Measurements from ENCODE around the gene STEAP1.

DNA sequence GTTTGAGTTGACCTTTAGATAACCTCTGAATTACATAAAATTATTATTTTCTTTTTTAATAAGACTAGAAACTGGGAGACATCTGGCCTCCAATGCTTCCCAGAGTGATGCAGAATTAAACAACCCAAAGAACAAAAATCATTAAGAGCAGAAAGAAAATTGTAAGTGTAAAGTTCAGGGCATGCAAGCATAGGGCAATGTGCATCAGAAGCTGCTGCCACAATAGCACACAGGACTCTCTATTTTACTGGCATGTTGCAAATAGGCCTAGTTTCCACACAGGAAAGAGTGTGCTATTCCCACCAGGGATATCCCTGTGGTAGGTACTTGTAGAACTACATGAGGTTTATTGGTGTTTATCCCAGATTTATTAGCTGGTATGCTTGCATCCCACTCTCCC, 36.7 kb downstream of the STEAP1 start:
- TF ChIP-seq CTCF (IDR thresholded peaks at IDR 0.05) (no peak), POLR2AphosphoS5 (IDR thresholded peaks at IDR 0.05) (no peak), POLR2A (IDR thresholded peaks at IDR 0.05) (no peak)
